HL-60 (cell line): ENCODE measurements around the gene GFPT1.

Experiments
- DNase-seq, 2 experiments: peaks; one replicate each; pipeline ENCODE4 v3.0.0-alpha.2; 2010 to 2020; ENCODE audit warnings: low read depth in 1 of 2, low spot score in 1 of 2
- H3K27ac ChIP-seq: fragments of 250-450 bp; sonication (Bioruptor Pico); replicated peaks from 2 replicates; pipeline ENCODE4 v1.5.1; 2020; ENCODE audit warnings: mild to moderate bottlenecking, moderate library complexity
- H3K27me3 ChIP-seq: fragments of 250-450 bp; sonication (Bioruptor Pico); 2 replicates; pipeline ENCODE4 v1.5.1; 2021; ENCODE audit warnings: mild to moderate bottlenecking, moderate library complexity; ENCODE audit not compliant: insufficient read depth, poor library complexity, severe bottlenecking
- H3K4me3 ChIP-seq: replicated peaks from 2 replicates; pipeline ENCODE4 v1.5.1; 2011; ENCODE audit warnings: mild to moderate bottlenecking, control low read depth, low read length; ENCODE audit not compliant: insufficient read depth
- GABPA ChIP-seq: IDR thresholded peaks from 2 replicates; pipeline ENCODE4 v1.6.1; 2012; ENCODE audit warnings: low read depth
- POLR2AphosphoS5 ChIP-seq: IDR thresholded peaks from 2 replicates; pipeline ENCODE4 v1.6.1; 2012; ENCODE audit warnings: low read depth
- REST ChIP-seq: IDR thresholded peaks from 2 replicates; pipeline ENCODE4 v1.6.1; 2012; ENCODE audit warnings: low read depth; ENCODE audit not compliant: insufficient replicate concordance
- SPI1 ChIP-seq: IDR thresholded peaks from 2 replicates; pipeline ENCODE4 v1.6.1; 2012; ENCODE audit warnings: low read depth, mild to moderate bottlenecking, borderline replicate concordance
- TF ChIP-seq, protein P1 (sequence below): IDR thresholded peaks from one replicate; pipeline ENCODE4 v1.5.1; 2011; ENCODE audit warnings: low read length, control low read depth, inconsistent platforms; ENCODE audit not compliant: insufficient read depth

GFPT1 gene

GRCh38 chr2:69316550-69316949 is 70.5 kb downstream of the GFPT1 start:
- no peak overlapping the region for H3K4me3 ChIP-seq
- H3K27me3 ChIP-seq, result no peaks in the 10 kb centered on the region
- TF ChIP-seq POLR2AphosphoS5 (no peak), SPI1 (no peak), GABPA (no peak), REST (no peak)
- TF ChIP-seq, protein P1, sequence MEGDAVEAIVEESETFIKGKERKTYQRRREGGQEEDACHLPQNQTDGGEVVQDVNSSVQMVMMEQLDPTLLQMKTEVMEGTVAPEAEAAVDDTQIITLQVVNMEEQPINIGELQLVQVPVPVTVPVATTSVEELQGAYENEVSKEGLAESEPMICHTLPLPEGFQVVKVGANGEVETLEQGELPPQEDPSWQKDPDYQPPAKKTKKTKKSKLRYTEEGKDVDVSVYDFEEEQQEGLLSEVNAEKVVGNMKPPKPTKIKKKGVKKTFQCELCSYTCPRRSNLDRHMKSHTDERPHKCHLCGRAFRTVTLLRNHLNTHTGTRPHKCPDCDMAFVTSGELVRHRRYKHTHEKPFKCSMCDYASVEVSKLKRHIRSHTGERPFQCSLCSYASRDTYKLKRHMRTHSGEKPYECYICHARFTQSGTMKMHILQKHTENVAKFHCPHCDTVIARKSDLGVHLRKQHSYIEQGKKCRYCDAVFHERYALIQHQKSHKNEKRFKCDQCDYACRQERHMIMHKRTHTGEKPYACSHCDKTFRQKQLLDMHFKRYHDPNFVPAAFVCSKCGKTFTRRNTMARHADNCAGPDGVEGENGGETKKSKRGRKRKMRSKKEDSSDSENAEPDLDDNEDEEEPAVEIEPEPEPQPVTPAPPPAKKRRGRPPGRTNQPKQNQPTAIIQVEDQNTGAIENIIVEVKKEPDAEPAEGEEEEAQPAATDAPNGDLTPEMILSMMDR, result no peak
- no peak overlapping the region for H3K27ac ChIP-seq
- DNase-seq, result no peak

GRCh38 chr2:69315160-69315761 is 71.8 kb downstream of the GFPT1 start:
- H3K4me3 ChIP-seq, result no peak overlapping the region
- H3K27ac ChIP-seq, result no peak overlapping the region
- TF ChIP-seq GABPA (no peak), REST (no peak), POLR2AphosphoS5 (no peak), SPI1 (no peak)
- TF ChIP-seq, protein P1, result no peak

GRCh38 chr2:69311024-69311416 is 76.0 kb downstream of the GFPT1 start:
- no peak overlapping the region for H3K27ac ChIP-seq
- no peak for TF ChIP-seq POLR2AphosphoS5
- TF ChIP-seq, protein P1, result no peak
- TF ChIP-seq GABPA, result no peak
- TF ChIP-seq SPI1, result no peak
- TF ChIP-seq REST, result no peak
- no peak overlapping the region for H3K4me3 ChIP-seq
- DNase-seq, result no peak
- peaks cover 2% of the 10 kb centered on the region for H3K27me3 ChIP-seq

More at GRCh38 chr2:69315160-69315761, 71.8 kb downstream of the GFPT1 start:
- no peaks in the 10 kb centered on the region for H3K27me3 ChIP-seq
- no peak for DNase-seq
